Activated naive CD4-positive, alpha-beta T cell treated with anti-CD3 and anti-CD28 coated beads, Interleukin-2, amount 50 U/mL, for 16 hours (primary cell): ENCODE measurements around the gene NAT16.
"Not testable (repeated sequence)": the region's sequence is repeated elsewhere in the genome, so short reads cannot be mapped to it uniquely, and the experiment has no call there.

Experiments used
- DNase-seq: peaks from one replicate; pipeline ENCODE4 v3.0.0-alpha.2; 2020

Gene NAT16

DNA sequence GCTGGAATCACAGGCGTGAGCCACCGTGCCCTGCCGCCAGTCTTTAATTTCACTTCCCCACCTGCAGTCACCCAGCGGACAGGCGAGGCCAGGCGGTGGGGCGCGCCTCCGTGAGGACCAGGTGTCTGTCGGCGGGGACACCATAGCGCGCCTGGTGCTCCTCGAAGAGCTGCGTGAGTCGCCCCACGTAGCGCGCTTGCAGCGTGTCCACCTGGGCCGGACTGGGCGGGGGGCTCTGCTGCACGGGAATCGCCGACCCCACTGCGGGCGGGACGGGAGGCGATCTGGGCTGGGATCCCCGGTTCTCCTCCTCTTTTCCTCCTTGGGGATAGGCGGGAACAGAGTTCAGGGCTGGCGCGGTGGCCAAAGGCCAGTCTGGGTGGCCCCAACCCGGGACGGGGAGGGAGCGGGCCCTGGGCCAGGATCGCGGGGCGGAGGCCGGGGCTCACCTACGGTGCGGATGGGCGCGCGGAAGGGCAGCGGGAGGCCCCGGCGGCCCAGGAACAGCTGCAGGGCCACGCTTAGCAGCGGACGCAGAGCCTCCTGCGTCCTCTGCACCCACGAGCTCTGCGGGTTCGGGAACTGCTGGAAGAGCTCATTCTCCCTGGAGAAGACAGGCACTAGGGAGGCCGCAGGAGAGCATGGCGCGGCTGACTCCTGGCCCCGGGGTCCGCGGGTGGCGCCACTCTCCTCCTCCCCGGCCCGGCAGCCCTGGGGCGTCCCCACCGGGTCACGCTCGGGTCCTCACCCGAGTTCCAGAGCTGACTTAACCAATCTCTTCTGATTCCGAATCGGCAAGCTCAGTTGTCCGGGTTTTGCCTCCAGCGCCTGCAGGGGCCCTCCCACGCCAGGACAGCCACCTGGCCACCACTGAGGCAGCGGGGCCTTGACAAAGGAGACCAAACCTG lies 21.9 kb upstream of the NAT16 start:
- DNase-seq, result no peak

DNA sequence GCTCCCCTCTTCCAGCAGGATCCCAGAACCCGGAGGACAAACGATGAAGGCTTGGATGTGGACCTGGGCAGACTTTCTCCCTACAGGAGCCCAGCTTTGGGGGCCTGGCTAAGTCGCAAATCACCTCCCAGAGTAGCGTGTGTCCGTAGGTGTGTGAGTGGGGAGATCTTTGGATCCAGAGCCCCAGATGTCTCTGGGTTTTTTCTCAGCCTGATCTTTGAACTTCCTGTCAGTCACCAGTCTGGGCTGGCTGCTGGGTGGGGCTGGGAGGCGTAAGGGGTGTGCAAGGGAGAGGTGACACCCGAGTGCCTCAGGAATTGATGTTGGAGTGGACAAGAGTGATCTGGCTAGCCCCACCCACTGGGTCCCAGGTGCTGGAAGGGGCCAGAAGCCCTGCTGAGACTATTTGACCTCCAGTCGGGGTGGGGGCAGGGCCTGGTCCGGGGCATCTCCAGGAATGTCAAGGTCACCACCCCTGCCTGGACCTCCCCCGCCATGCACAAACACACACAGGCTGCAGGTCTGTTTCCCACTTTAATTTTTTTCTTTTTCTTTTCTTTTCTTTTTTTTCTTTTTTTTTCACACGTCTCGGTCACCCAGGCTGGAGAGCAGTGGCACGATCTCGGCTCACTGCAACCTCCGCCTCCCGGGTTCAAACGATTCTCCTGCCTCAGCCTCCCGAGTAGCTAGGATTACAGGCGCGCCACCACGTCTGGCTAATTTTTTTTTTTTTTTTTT lies 20.9 kb upstream of the NAT16 start, which contains the start of gene MOGAT3:
MOGAT3 (minus strand) TSS at position 175 of the 738 bp plus-strand sequence. CDS start 182 bp downstream, outside the sequence.
- no peak for DNase-seq

GRCh38 chr7:101200504-101200861 lies 20.4 kb upstream of the NAT16 start:
- no peak for DNase-seq

DNA sequence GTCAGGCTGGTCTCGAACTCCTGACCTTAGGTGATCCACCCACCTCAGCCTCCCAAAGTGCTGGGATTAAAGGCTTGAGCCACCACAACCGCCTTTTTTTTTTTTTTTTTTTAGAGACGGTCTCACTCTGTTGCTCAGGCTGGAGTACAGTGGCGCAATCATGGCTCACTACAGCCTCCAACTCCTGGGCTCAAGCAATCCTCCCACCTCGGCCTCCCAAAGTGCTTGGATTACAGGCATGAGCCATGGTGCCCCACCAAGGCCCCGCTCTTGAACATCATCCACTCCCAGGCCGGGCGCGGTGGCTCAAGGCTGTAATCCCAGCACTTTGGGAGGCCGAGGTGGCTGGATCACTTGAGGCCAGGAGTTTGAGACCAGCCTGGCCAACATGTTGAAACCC lies 19.4 kb upstream of the NAT16 start:
- not testable (repeated sequence) for DNase-seq

DNA sequence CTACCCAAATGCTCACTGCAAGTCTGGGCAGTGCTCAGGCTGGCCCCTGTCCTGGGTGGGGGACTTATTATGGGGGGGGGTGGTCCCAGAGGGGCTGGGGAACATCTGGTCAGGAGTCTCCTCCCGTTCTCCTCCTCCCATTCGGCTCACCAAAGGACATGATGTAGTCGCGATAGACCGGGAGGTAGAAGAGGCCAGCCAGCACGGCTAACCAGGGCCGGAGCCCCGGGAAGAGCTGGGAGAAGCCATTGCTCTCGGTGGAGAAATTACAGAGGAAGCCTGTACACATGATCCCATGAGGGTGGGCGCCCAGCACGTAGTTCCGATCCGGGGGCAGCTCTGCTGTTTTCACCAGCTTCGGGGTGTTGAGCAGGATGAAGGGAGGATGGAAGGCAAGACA lies 18.4 kb upstream of the NAT16 start:
- no peak for DNase-seq

GRCh38 chr7:101197991-101198390 lies 17.9 kb upstream of the NAT16 start:
- no peak for DNase-seq

DNA sequence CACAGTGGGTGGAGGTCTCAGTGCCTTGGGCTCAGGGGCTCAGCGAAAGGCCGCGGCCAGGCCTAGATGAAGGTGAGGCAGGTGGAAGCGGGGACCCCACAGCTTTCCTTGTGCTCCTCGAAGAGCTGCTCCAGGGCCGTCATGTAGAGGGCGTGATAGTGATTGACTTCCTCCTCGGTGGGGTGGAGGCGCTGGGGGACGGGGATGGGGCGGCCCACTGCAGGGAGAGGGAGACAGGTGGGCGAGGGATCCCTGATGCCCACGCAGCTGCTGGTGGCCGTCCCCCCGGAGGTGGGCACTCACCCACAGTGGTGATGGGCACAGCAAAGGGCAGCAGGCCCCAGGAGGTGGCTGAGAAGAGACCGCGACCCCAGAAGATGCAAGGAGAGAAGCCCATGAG lies 15.8 kb upstream of the NAT16 start:
- DNase-seq, result no peak

GRCh38 chr7:101189109-101189508 lies 9.0 kb upstream of the NAT16 start:
- DNase-seq, result no peak

GRCh38 chr7:101186844-101187428 lies 6.8 kb upstream of the NAT16 start:
- no peak for DNase-seq

- DNase-seq, result no peak
Measured at GRCh38 chr7:101186194-101186593, 6.1 kb upstream of the NAT16 start.

- DNase-seq, result no peak
Measured at GRCh38 chr7:101185258-101185839, 5.3 kb upstream of the NAT16 start.

GRCh38 chr7:101179713-101180112 lies 380 bp downstream of the NAT16 start:
- DNase-seq, result no peak

DNA sequence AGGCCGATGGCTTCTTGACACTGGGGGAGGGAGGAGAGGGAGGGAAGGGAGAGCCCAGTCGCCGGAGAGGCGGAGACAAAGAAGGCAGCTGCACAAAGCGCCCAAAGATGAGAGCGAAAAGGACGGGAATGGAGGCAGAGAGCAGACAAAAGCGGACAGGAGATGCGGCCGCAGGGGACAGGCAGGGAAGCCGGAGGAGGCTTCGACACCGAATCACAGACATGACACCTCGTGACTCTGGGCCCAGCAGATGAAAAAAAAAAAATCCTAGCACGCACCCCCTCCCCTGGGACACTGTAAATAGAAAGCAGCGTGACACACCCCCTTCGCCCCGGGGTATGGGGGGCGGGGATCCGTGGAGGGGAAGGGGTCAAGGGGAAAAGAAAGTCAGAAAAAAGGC lies 976 bp downstream of the NAT16 start:
- DNase-seq, result no peak

DNA sequence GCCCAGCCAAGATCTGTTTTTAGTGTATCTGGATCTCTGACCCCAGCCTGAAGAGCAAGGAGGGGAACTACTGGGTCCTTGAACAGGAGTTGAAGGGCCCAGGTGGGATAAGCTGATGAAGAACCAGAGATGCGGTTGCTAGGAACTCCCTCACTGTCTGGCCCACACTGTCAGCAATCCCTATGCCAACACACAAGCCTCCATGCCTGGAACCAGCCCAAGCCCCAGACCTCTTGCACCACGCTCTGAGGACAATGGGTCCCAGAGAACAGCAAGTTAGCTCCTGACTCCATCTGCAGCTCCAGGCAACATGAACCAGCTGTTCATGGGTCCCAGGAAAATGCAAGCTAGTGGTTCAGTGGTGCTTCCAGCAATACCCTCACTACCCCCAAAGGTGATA lies 2.4 kb downstream of the NAT16 start:
- no peak for DNase-seq

DNA sequence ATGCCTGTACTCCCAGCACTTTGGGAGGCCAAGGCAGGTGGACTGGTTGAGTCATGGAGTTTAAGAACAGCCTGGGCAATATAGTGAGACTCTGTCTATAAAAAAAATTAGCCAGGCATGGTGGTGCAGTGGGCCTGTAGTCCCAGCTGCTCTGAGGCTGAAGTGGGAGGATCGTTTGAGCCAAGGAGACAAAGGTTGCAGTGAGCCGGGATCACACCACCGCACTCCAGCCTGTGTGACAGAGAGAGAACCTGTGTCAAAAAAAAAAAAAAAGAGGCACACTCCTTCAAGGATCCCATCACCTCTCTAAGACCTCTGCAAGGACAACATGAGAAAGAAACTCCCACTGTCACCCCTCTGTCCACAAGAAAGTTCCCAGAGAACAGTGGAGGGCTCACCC lies 4.4 kb downstream of the NAT16 start:
- no peak for DNase-seq

DNA sequence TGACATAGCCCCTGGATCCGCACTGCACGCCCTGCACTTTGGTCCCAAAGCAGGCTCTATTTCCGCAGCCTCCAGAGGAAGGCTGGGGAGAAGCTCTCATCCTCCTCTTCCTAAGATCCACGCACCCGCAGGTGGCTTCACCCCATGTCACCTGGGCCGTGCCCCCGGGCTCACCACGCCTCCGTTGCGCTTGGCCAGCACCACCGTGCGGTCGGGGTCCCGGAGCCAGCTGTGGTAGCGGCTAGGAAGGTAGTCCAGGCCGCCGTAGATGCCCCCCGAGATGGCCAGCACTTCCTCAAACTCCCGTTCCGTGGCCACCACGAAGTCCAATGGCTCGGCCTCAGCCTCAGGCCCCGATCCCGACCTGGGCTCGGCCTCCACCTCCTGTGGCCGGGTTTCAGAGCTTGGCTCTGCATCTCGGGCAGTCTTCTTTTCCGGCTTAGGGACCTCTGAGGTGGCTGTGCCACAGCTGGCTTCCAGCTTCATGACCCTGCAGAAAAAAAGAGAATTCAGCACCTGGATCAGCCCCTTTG lies 5.7 kb downstream of the NAT16 start:
- DNase-seq, result no peak

DNA sequence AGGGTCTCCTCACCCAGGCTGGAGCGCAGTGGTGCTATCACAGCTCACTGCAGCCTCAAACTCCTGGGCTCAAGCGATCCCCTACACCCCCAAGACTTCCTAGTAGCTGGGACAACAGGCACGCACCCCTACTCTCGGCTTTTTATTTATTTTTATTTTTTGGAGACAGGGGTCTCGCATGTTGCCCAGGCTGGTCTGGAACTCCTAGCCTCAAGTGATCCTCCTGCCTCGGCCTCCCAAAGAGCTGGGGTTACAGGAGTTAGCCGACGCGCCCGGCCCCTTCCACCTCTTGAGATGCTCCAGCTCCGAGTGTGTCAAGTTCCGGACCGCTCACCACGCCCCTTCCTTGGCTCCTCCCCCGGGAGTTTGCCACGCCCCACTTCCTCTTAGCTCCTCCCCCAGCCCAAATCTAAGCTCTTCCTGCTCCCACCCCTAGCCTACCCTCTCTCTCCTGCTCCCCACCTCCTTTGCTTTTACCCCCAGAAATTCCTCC lies 6.3 kb downstream of the NAT16 start:
- peak; percentile 49 for DNase-seq

DNA sequence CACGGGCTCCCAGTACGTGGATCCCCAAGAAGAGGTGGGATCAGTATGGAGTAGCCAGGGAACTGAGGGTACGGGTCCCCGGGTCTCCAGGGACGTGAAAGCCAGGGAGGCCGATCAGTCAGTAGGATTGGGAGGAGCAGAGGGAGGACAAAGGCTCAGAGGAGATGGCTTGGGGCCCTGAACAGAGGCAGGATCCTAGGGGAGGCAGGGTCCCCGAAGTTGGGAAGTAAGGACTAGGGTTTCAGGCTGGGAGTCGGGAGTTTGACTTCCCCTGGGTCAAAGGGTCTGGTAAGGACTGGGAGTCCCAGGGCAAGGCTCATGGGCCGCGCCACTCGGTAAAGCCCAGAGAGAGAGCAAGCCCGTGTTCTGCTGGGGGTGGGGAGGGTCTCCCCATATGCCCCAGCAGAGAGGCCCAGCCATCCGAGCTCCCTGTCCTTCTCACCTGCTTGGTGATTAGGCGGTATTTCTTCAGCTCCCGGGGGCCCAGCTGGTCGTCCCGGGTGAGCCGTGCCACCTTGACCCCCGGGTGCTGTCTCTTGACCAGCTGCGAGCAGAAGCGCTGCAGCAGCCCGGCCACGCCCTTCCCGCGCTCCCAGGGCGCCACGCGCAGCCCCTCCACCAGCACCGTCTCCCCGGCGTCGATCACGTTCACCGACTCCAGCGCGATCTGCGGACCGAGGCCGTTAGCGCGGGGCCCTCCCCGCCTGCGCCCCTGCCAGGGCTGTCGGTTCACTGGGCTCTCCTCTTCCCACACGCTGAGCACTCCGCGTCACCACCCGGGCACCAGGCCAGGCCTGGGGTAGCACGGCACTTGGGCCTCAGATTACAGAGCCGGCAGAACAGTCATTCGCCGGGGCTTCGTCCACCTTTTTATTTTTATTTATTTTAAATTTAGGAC lies 7.0 kb downstream of the NAT16 start:
- DNase-seq, result no peak

DNA sequence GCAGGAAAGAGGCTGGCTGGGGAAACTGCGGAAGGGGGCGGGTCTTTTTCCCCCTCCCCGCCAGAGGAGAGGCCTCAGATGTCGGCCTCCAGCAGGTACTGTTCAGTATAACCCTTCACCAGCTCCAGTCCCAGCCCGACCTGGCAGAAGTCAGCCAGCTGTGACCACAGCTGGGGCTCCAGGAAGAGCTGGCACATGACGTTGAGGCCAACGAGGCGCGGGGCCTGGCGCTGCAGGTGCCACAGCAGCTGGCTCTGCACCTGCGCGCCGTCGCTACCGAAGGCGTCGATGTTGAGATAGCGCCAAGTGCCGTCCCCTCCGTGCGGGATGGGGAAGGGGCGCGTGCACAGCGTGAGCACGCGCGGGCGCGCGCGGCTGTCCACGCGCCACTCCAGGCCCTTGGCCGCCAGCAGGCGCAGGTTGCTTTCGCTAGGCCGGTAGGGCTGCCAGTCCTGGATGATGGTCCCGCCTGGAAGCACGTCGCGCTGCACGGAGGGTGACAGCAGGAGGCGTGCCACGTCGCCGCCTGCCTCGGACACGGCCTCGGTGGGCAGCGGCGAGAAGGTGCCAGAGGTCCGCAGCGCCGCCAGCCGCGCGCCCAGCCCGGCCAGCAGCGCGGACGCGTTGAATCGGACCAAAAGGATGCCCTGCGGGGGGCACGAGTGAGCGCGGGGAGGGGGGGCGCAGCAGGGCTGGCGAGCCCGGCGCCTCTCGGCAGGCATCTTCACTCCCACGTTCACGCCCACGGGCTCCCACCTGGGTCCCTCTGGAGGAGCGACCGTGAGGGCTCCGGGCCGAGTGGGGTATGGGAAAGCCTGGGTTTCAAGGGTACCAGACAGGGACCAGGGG lies 7.9 kb downstream of the NAT16 start:
- no peak for DNase-seq

- DNase-seq, result no peak
Measured at GRCh38 chr7:101171442-101171837, 8.7 kb downstream of the NAT16 start.
